Gastrocnemius medialis (tissue), 4 donors: ENCODE results near the gene TSSK6. TPM values are rescaled to one million over a fixed set of nuclear protein-coding genes. Genes with fewer than 3 reads are reported as not detected.

Source experiments
- ATAC-seq, 2 donors: fragments of 150-250 bp; one replicate each; pipeline ENCODE4 v1.9.1; 2016
- DNase-seq, 2 donors: peaks; one replicate each; pipeline ENCODE4 v3.0.0-alpha.2; 2019
- H3K27ac ChIP-seq, 4 donors: fragments of 200-600 bp; sonication (generic); 1 replicate in 1 of 4; 2 replicates in 3 of 4; pipeline ENCODE4 v1.5.1; 2016 to 2018; ENCODE audit warnings: mild to moderate bottlenecking in 2 of 4, moderate library complexity in 1 of 4
- H3K27me3 ChIP-seq, 3 donors: fragments of 200-600 bp; sonication (generic) in 2 of 3; 1 replicate in 1 of 3; 2 replicates in 2 of 3; pipeline versions ENCODE4 v1.5.1 to v1.6.0; 2016 to 2019; ENCODE audit warnings: mild to moderate bottlenecking in 1 of 3, moderate library complexity in 1 of 3
- H3K36me3 ChIP-seq, 2 donors: fragments of 200-600 bp; sonication (generic) in 1 of 2; one replicate each; pipeline ENCODE4 v1.5.1; 2017 to 2018
- H3K4me1 ChIP-seq, 2 donors: fragments of 200-600 bp; sonication (generic) in 1 of 2; one replicate each; pipeline ENCODE4 v1.5.1; 2016 to 2017; ENCODE audit warnings: mild to moderate bottlenecking in 2 of 2
- H3K4me3 ChIP-seq, 4 donors: fragments of 200-600 bp; sonication (generic) in 3 of 4; 1 replicate in 1 of 4; 2 replicates in 3 of 4; pipeline ENCODE4 v1.5.1; 2016 to 2019; ENCODE audit warnings: mild to moderate bottlenecking in 2 of 4
- H3K9me3 ChIP-seq, 3 donors: fragments of 200-600 bp; sonication (generic) in 2 of 3; 1 replicate in 1 of 3; 2 replicates in 2 of 3; pipeline ENCODE4 v1.5.1; 2016 to 2019
- POLR2A ChIP-seq, 2 donors: fragments of 450-650 bp; IDR thresholded peaks; one replicate each; pipeline ENCODE4 v1.6.1; 2017; ENCODE audit warnings: antibody characterized with exemption in 2 of 2, mild to moderate bottlenecking in 2 of 2, moderate library complexity in 2 of 2
- in situ Hi-C, 4 donors: fragments of 200-750 bp; cut with MboI; loops; one replicate each; pipeline versions ENCODE4 v1.15.0 to v1.8.0; 2017; ENCODE audit warnings: low sequenced_read_pairs in 4 of 4
- intact Hi-C: fragments of 100-400 bp; cut with DNase I; formaldehyde crosslinking; loops from one replicate; pipeline ENCODE4 v1.15.1; 2023; ENCODE audit warnings: low total_unique reads
- total RNA-seq, 4 donors: library from RNA; depleted of rRNA; stranded (reverse); fragments of >200 nt; gene quantifications; one replicate each; pipeline versions ENCODE4 v1.1.0 to v1.2.3, GENCODE V29; 2016
- TF ChIP-seq, protein P1 (sequence below), 5 experiments: fragments of 450-650 bp in 3 of 5; fragments of 200-600 bp in 2 of 5; sonication (generic) in 2 of 5; IDR thresholded peaks in 4 of 5; conservative IDR thresholded peaks in 1 of 5; 1 replicate in 4 of 5; 2 replicates in 1 of 5; pipeline ENCODE4 v1.5.1; 2016 to 2019; ENCODE audit warnings: antibody characterized with exemption in 5 of 5, mild to moderate bottlenecking in 3 of 5, moderate library complexity in 3 of 5

The TSSK6 gene
- total RNA-seq: 1 to 10 TPM in 1 of 4 donors, under 1 TPM in 1, not detected in 2; 0.80 to 1.7 TPM

DNA sequence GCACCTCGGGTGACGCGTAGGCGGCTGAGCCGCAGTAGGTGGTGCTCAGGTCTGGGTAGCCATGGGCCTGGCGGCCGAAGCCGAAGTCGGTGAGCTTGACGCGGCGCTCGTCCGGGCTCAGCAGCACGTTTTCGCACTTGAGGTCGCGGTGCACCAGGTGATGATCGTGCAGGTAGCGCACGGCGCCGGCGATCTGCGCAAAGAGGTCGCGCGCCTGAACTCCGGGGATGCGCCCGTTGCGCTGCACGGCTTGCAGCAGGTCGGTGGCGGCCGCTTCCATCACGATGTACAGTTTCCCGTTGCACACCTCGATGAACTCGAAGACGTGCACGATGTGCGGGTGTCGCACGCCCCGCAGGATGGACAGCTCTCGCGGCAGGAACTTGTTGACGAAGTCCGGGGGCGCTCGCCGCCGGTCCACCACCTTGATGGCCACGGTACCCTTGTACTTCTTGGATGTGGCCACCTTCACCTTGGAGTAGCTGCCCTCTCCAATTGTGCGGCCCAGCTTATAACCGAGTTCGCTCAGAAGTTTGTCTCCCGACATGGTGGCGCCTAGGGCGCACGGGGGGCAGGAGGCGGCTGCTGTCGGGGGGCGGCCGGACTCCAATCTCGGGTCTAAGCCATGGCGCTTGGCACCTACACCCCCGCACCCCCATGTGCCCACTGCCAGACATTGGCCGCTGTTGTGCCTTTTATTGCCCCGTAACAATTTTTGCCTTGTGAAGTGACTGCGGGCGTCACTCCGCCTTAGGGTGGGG, at the start of gene TSSK6:
Gene TSSK6 (minus strand): TSS at position 668 of the 761 bp plus-strand sequence. CDS start 121 bp downstream, at position 547.
- Histone ChIP-seq H3K36me3 (peaks cover 0 to under 1% of the 10 kb centered on the region in 2 donors), H3K27me3 (no peaks in the 10 kb centered on the region), H3K4me1 (peaks cover 20 to 34% of the 10 kb centered on the region in 2 donors), H3K9me3 (no peaks in the 10 kb centered on the region), H3K4me3 (peak within 1 kb of the TSS; percentile 76 to 94 (median 92)), H3K27ac (peak within 1 kb of the TSS; percentile 87 to 94 (median 90))
- no peak for TF ChIP-seq POLR2A (IDR thresholded peaks at IDR 0.05)
- TF ChIP-seq, protein P1, sequence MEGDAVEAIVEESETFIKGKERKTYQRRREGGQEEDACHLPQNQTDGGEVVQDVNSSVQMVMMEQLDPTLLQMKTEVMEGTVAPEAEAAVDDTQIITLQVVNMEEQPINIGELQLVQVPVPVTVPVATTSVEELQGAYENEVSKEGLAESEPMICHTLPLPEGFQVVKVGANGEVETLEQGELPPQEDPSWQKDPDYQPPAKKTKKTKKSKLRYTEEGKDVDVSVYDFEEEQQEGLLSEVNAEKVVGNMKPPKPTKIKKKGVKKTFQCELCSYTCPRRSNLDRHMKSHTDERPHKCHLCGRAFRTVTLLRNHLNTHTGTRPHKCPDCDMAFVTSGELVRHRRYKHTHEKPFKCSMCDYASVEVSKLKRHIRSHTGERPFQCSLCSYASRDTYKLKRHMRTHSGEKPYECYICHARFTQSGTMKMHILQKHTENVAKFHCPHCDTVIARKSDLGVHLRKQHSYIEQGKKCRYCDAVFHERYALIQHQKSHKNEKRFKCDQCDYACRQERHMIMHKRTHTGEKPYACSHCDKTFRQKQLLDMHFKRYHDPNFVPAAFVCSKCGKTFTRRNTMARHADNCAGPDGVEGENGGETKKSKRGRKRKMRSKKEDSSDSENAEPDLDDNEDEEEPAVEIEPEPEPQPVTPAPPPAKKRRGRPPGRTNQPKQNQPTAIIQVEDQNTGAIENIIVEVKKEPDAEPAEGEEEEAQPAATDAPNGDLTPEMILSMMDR (IDR thresholded peaks at IDR 0.05 in 4 of 5, conservative IDR thresholded peaks at IDR 0.05 in 1 of 5): no peak
- DNase-seq: no peak
- no peak for ATAC-seq
- intact Hi-C loops: no loop called here
- in situ Hi-C loops: no loop called here

DNA sequence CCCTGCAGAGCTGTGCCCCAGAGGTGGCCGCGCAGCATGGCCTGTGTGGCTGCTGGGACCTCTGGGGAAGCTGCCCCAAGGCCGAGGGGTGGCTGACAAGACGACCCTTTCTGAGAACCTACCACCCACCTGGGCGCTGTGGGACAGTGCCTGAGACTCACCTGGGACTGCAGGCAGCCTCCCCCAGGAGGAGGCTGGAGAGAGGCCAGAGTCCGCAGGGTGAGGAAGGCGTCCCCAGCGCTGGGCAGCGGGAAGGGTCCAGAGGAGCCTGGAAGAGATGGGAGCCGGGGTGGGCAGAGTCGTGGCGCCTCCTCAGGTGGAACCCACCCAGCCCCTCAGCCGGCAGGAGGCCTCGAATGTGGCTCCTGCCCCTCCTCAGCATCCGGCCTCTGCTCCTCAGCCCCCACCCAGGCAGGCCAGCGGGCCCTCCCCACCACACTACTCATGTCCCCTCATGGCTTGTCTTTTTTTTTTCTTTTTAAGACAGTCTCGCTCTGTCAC, 48.0 kb upstream of the TSSK6 start:
- DNase-seq: no peak
- in situ Hi-C loops (no loop called here), intact Hi-C loops (no loop called here)
- H3K27me3 ChIP-seq: no peaks in the 10 kb centered on the region
- H3K27ac ChIP-seq: no peak overlapping the region
- no peak overlapping the region for H3K4me3 ChIP-seq
- TF ChIP-seq POLR2A (IDR thresholded peaks at IDR 0.05): no peak
- TF ChIP-seq, protein P1 (IDR thresholded peaks at IDR 0.05 in 4 of 5, conservative IDR thresholded peaks at IDR 0.05 in 1 of 5): no peak
- H3K9me3 ChIP-seq: no peaks in the 10 kb centered on the region
- no peaks in the 10 kb centered on the region for H3K4me1 ChIP-seq
- ATAC-seq: no peak
- H3K36me3 ChIP-seq: no peaks in the 10 kb centered on the region

DNA sequence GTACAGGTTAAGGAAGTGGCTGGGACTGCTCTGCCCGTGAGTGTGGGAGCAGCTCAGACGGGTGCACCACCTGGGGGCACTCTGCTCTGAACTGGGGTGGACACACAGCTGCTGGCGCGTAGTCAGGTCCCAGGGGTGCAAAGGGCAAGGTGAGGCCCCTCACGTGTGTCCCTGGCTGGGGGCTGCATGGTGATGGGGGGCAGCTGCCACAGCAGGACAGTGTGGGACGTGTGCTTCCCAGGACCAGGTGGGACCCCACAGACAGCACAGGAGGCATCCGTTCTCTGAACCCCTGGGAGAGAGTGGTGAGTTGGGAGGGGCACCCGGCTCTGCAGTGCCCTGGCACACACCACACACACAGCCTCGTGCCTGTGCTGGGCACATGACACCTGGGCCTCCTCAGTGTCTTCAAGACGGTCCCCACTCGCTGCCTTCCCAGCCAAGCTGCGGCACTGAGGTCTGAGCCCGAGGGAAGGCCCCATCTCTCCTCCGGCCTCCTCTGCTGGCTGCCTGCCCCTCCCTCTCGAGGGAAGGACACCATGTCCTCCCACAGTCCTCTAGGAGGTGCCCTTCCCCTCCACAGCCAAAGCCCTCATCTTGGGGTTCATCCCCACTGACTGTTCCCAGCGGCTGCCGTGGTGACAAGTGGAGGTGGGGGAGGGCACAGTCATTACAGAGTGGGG, 47.5 kb upstream of the TSSK6 start:
- Histone ChIP-seq H3K4me1 (no peaks in the 10 kb centered on the region), H3K36me3 (no peaks in the 10 kb centered on the region), H3K9me3 (no peaks in the 10 kb centered on the region), H3K27me3 (no peaks in the 10 kb centered on the region), H3K27ac (no peak overlapping the region), H3K4me3 (no peak overlapping the region)
- ATAC-seq (no peak), DNase-seq (no peak)
- in situ Hi-C loops: no loop called here
- intact Hi-C loops: no loop called here
- TF ChIP-seq, protein P1 (IDR thresholded peaks at IDR 0.05 in 4 of 5, conservative IDR thresholded peaks at IDR 0.05 in 1 of 5): no peak
- no peak for TF ChIP-seq POLR2A (IDR thresholded peaks at IDR 0.05)

DNA sequence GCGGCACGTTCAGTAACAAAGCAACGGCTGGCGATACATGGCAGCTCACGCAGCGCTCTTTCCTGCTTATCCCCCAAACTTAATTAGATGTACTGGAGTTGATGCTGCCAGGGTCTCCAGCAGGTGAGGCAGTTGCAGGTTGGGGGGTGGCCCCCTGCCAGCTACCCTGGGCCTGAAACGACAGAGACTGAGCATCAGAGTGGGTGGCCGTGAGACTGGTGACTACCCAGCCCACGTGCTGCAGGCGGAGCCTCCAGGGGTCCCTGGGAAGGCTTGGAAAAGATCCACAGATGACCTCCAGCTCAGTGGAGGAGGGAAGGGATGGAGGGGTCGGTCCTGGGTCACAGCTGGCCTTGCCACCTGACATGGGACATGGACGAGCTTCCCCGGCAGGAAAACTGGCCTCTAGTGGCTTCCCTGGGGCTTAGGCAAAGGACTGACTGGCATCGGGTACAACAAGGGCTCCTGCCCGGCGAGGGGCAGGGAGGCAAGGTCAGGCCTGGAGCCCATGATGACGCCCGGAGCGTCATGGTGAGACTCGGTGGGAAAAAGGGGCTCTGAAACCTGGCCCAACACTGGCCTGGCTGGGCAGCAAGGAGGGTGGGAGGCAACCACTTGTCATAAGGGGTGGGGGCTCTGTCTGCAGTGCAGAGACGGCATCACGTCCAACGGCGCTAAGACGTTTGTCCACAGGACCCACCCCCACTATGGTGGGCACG, 46.8 kb upstream of the TSSK6 start:
- no peaks in the 10 kb centered on the region for H3K36me3 ChIP-seq
- intact Hi-C loops (no loop called here), in situ Hi-C loops (no loop called here)
- DNase-seq (no peak), ATAC-seq (no peak)
- H3K9me3 ChIP-seq: no peaks in the 10 kb centered on the region
- H3K4me1 ChIP-seq: no peaks in the 10 kb centered on the region
- TF ChIP-seq POLR2A (IDR thresholded peaks at IDR 0.05): no peak
- TF ChIP-seq, protein P1 (IDR thresholded peaks at IDR 0.05 in 4 of 5, conservative IDR thresholded peaks at IDR 0.05 in 1 of 5): no peak
- H3K27ac ChIP-seq: no peak overlapping the region
- no peak overlapping the region for H3K4me3 ChIP-seq
- H3K27me3 ChIP-seq: no peaks in the 10 kb centered on the region
